H54 (cell line): ENCODE data around the gene C16orf74.
A peak's percentile ranks its signal among the peaks of the same experiment; 100 is the strongest.

Experiments
- DNase-seq: peaks from one replicate; pipeline ENCODE4 v3.0.0; 2011; ENCODE audit warnings: low spot score, mixed read lengths; ENCODE audit not compliant: insufficient read length
- FAIRE-seq: peaks from 3 replicates; lab custom pipeline; 2011; peaks lifted over from hg19 to GRCh38; lab: Jason Lieb, UNC
- POLR2A ChIP-seq: IDR thresholded peaks from 2 replicates; pipeline ENCODE4 v1.6.1; 2011; ENCODE audit warnings: low read depth, mild to moderate bottlenecking, low read length

C16orf74 gene

GRCh38 chr16:85711982-85712587 is 38.8 kb downstream of the C16orf74 start:
- no peak for TF ChIP-seq POLR2A
- DNase-seq (no peak), FAIRE-seq (no peak)

- DNase-seq = no peak
- TF ChIP-seq POLR2A = no peak
- FAIRE-seq = no peak
Observed at GRCh38 chr16:85710732-85711131, 40.2 kb downstream of the C16orf74 start.

GRCh38 chr16:85709766-85710585 is 40.9 kb downstream of the C16orf74 start:
- no peak for FAIRE-seq
- TF ChIP-seq POLR2A = no peak
- no peak for DNase-seq

- DNase-seq = no peak
- FAIRE-seq = no peak
- TF ChIP-seq POLR2A = no peak
Observed at GRCh38 chr16:85708338-85708737, 42.6 kb downstream of the C16orf74 start.

GRCh38 chr16:85707528-85708095 is 43.3 kb downstream of the C16orf74 start:
- TF ChIP-seq POLR2A = no peak
- no peak for FAIRE-seq
- DNase-seq = no peak

- FAIRE-seq = no peak
- DNase-seq = no peak
- no peak for TF ChIP-seq POLR2A
Observed at GRCh38 chr16:85706449-85707034, 44.4 kb downstream of the C16orf74 start.

GRCh38 chr16:85704900-85705846 is 45.7 kb downstream of the C16orf74 start:
- FAIRE-seq (no peak), DNase-seq (no peak)
- TF ChIP-seq POLR2A = no peak

- DNase-seq (no peak), FAIRE-seq (no peak)
- TF ChIP-seq POLR2A = no peak
Observed at GRCh38 chr16:85704011-85704410, 46.9 kb downstream of the C16orf74 start.

- FAIRE-seq = peak; percentile 80
- no peak for TF ChIP-seq POLR2A
- peak; percentile 91 for DNase-seq
Observed at GRCh38 chr16:85699628-85700027, 51.3 kb downstream of the C16orf74 start.

GRCh38 chr16:85698935-85699558 is 51.8 kb downstream of the C16orf74 start:
- FAIRE-seq (no peak), DNase-seq (no peak)
- TF ChIP-seq POLR2A = no peak

GRCh38 chr16:85698459-85698891 is 52.4 kb downstream of the C16orf74 start:
- DNase-seq (no peak), FAIRE-seq (no peak)
- TF ChIP-seq POLR2A = no peak

GRCh38 chr16:85697431-85697830 is 53.5 kb downstream of the C16orf74 start:
- DNase-seq = no peak
- TF ChIP-seq POLR2A = no peak
- no peak for FAIRE-seq

- FAIRE-seq = no peak
- DNase-seq = no peak
- no peak for TF ChIP-seq POLR2A
Observed at GRCh38 chr16:85696781-85697180, 54.1 kb downstream of the C16orf74 start.
